Gastrocnemius medialis (tissue), 4 donors: Measurements from ENCODE around the gene ROBO2.

Experiments used
- POLR2A ChIP-seq, 2 donors: fragments of 450-650 bp; IDR thresholded peaks; one replicate each; pipeline ENCODE4 v1.6.1; 2017; ENCODE audit warnings: antibody characterized with exemption in 2 of 2, mild to moderate bottlenecking in 2 of 2, moderate library complexity in 2 of 2
- TF ChIP-seq, protein P1 (sequence below), 5 experiments: fragments of 450-650 bp in 3 of 5; fragments of 200-600 bp in 2 of 5; sonication (generic) in 2 of 5; IDR thresholded peaks in 4 of 5; conservative IDR thresholded peaks in 1 of 5; 1 replicate in 4 of 5; 2 replicates in 1 of 5; pipeline ENCODE4 v1.5.1; 2016 to 2019; ENCODE audit warnings: antibody characterized with exemption in 5 of 5, mild to moderate bottlenecking in 3 of 5, moderate library complexity in 3 of 5

DNA sequence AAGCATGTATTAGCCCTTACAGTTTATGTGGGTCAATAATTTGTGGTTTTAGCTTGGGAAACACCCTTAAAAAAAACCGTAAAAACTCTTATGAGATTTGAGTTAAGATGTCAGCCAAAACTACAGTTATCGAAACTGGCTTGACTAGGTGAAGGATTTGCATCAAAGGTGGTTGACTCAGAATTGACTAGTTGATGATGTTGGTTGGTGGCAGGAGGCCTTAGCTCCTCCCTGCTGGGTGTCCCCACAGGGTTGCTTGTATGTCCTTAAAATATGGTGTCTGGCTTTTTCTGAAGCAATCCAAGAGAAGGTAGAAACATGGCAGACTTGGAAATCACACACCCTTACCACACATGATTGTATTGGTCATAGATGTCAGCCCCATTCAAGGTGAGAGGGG, 305.1 kb downstream of the ROBO2 start:
- TF ChIP-seq, protein P1, sequence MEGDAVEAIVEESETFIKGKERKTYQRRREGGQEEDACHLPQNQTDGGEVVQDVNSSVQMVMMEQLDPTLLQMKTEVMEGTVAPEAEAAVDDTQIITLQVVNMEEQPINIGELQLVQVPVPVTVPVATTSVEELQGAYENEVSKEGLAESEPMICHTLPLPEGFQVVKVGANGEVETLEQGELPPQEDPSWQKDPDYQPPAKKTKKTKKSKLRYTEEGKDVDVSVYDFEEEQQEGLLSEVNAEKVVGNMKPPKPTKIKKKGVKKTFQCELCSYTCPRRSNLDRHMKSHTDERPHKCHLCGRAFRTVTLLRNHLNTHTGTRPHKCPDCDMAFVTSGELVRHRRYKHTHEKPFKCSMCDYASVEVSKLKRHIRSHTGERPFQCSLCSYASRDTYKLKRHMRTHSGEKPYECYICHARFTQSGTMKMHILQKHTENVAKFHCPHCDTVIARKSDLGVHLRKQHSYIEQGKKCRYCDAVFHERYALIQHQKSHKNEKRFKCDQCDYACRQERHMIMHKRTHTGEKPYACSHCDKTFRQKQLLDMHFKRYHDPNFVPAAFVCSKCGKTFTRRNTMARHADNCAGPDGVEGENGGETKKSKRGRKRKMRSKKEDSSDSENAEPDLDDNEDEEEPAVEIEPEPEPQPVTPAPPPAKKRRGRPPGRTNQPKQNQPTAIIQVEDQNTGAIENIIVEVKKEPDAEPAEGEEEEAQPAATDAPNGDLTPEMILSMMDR (IDR thresholded peaks at IDR 0.05 in 4 of 5, conservative IDR thresholded peaks at IDR 0.05 in 1 of 5): no peak
- TF ChIP-seq POLR2A (IDR thresholded peaks at IDR 0.05): no peak
